Testis (tissue), 3 donors: ENCODE results near the gene HMGA1. TPM values are rescaled to one million over a fixed set of nuclear protein-coding genes. Genes with fewer than 3 reads are reported as not detected.

Source experiments
- DNase-seq: peaks from one replicate; pipeline ENCODE4 v3.0.0-alpha.2; 2019
- H3K27ac ChIP-seq, 2 donors: fragments of 200-600 bp; sonication (generic); one replicate each; pipeline ENCODE4 v1.5.1; 2019
- H3K27me3 ChIP-seq: fragments of 200-600 bp; sonication (generic); one replicate; pipeline ENCODE4 v1.5.1; 2019
- H3K36me3 ChIP-seq: fragments of 200-600 bp; sonication (generic); one replicate; pipeline ENCODE4 v1.5.1; 2017; ENCODE audit warnings: low read depth; ENCODE audit errors: missing control alignments
- H3K4me1 ChIP-seq: fragments of 200-600 bp; sonication (generic); one replicate; pipeline ENCODE4 v1.5.1; 2019
- H3K4me3 ChIP-seq, 2 donors: fragments of 200-600 bp; sonication (generic); one replicate each; pipeline ENCODE4 v1.5.1; 2017 to 2019
- H3K9me3 ChIP-seq: fragments of 200-600 bp; sonication (generic); one replicate; pipeline ENCODE4 v1.5.1; 2017
- CTCF ChIP-seq, 3 experiments: fragments of 450-650 bp in 2 of 3; fragments of 200-600 bp in 1 of 3; sonication (generic) in 1 of 3; IDR thresholded peaks; one replicate each; pipeline ENCODE4 v1.5.1; 2016 to 2019; ENCODE audit warnings: antibody characterized with exemption in 3 of 3, mild to moderate bottlenecking in 2 of 3, moderate library complexity in 1 of 3
- POLR2A ChIP-seq: fragments of 450-650 bp; IDR thresholded peaks from one replicate; pipeline ENCODE4 v1.6.1; 2017; ENCODE audit warnings: antibody characterized with exemption, mild to moderate bottlenecking, moderate library complexity
- WGBS, 2 donors: methylation state at CpG; one replicate each; pipeline ENCODE4 v1.1.5; 2018; 5-methylcytosine and 5-hydroxymethylcytosine counted together
- intact Hi-C: fragments of 100-400 bp; cut with DNase I; formaldehyde crosslinking; loops from one replicate; pipeline ENCODE4 v1.15.1; 2023; ENCODE audit warnings: low total_unique reads
- polyA plus RNA-seq: library from polyadenylated mRNA; stranded (reverse); fragments of 350-450 nt; fragmentation: Illumina TruSeq; extraction: RNeasy Lipid Tissue Mini Kit (QIAGEN cat#74804); gene quantifications from one replicate; pipeline ENCODE4 v1.2.3, GENCODE V29; 2014; ENCODE audit warnings: low read depth, low replicate concordance; ENCODE audit not compliant: insufficient read depth
- total RNA-seq, 2 donors: library from RNA; depleted of rRNA; stranded (reverse); fragments of >200 nt; gene quantifications; one replicate each; pipeline ENCODE4 v1.2.3, GENCODE V29; 2016

HMGA1 gene
- total and polyA plus RNA-seq, 3 donors from 2014 or later, result 136 to 204 (median 184) TPM

- intact Hi-C loops, result no loop called here
- no peaks in the 10 kb centered on the region for H3K9me3 ChIP-seq
- no peaks in the 10 kb centered on the region for H3K36me3 ChIP-seq
- H3K27ac ChIP-seq, result no peak overlapping the region
- no peaks in the 10 kb centered on the region for H3K27me3 ChIP-seq
- H3K4me3 ChIP-seq, result no peak overlapping the region
- TF ChIP-seq POLR2A, result no peak
- no peak for TF ChIP-seq CTCF (IDR thresholded peaks at IDR 0.05)
- DNase-seq, result no peak
- H3K4me1 ChIP-seq, result no peaks in the 10 kb centered on the region
- 68 to 73% methylated on average over 3 of the region's 3 CpGs for WGBS, 2 donors
Measured at GRCh38 chr6:34273242-34273805, 36.7 kb downstream of the HMGA1 start.

- H3K4me1 ChIP-seq, result no peaks in the 10 kb centered on the region
- no peak overlapping the region for H3K27ac ChIP-seq
- WGBS, 2 donors, result 92 to 100% methylated on average over 1 of the region's 1 CpG
- H3K9me3 ChIP-seq, result no peaks in the 10 kb centered on the region
- H3K36me3 ChIP-seq, result no peaks in the 10 kb centered on the region
- H3K4me3 ChIP-seq, result no peak overlapping the region
- no peak for DNase-seq
- intact Hi-C loops, result no loop called here
- TF ChIP-seq POLR2A (no peak), CTCF (IDR thresholded peaks at IDR 0.05) (no peak)
- H3K27me3 ChIP-seq, result no peaks in the 10 kb centered on the region
Measured at GRCh38 chr6:34274129-34274528, 37.5 kb downstream of the HMGA1 start.

- Histone ChIP-seq H3K27me3 (no peaks in the 10 kb centered on the region), H3K9me3 (no peaks in the 10 kb centered on the region), H3K4me3 (no peak overlapping the region), H3K4me1 (no peaks in the 10 kb centered on the region), H3K36me3 (no peaks in the 10 kb centered on the region), H3K27ac (no peak overlapping the region)
- no peak for DNase-seq
- intact Hi-C loops, result no loop called here
- WGBS, 2 donors, result 79 to 81% methylated on average over 3 of the region's 3 CpGs
- TF ChIP-seq POLR2A (no peak), CTCF (IDR thresholded peaks at IDR 0.05) (no peak)
Measured at GRCh38 chr6:34275128-34275804, 38.6 kb downstream of the HMGA1 start.

- Histone ChIP-seq H3K27me3 (no peaks in the 10 kb centered on the region), H3K9me3 (no peaks in the 10 kb centered on the region), H3K27ac (no peak overlapping the region), H3K36me3 (no peaks in the 10 kb centered on the region), H3K4me3 (no peak overlapping the region), H3K4me1 (no peaks in the 10 kb centered on the region)
- intact Hi-C loops, result no loop called here
- DNase-seq, result no peak
- 75 to 80% methylated on average over 5 of the region's 5 CpGs for WGBS, 2 donors
- TF ChIP-seq POLR2A (no peak), CTCF (IDR thresholded peaks at IDR 0.05) (no peak)
Measured at GRCh38 chr6:34276191-34276590, 39.5 kb downstream of the HMGA1 start.
